GM21576 (cell line): ENCODE measurements around the gene ZBTB1.
"Not testable (repeated sequence)": the region's sequence is repeated elsewhere in the genome, so short reads cannot be mapped to it uniquely, and the experiment has no call there.

Source experiments
- ATAC-seq: cut with Tn5 transposase; IDR thresholded peaks from one replicate; pipeline ENCODE4 v1.9.1; 2021; ENCODE audit warnings: mild to moderate bottlenecking, moderate library complexity; ENCODE audit not compliant: unreplicated experiment

The ZBTB1 gene

GRCh38 chr14:64496764-64497163, 7.8 kb upstream of the ZBTB1 start:
- no peak for ATAC-seq

- ATAC-seq = no peak
Observed at GRCh38 chr14:64500088-64500487, 4.5 kb upstream of the ZBTB1 start.

- ATAC-seq = no peak
Observed at GRCh38 chr14:64501411-64502171, 3.0 kb upstream of the ZBTB1 start.

- no peak for ATAC-seq
Observed at GRCh38 chr14:64502456-64502855, 2.1 kb upstream of the ZBTB1 start.

GRCh38 chr14:64502887-64503433, 1.6 kb upstream of the ZBTB1 start:
- ATAC-seq = peak; percentile 2

GRCh38 chr14:64503434-64504309, 898 bp upstream of the ZBTB1 start, which contains the start of gene ZBTB25:
Gene ZBTB25, minus strand, starts transcription at chr14:64503838. Its CDS starts 13,305 bp downstream, at chr14:64490533.
- peak; percentile 51 for ATAC-seq

- peak; percentile 25 for ATAC-seq
Observed at GRCh38 chr14:64504897-64505794, 576 bp downstream of the ZBTB1 start.

GRCh38 chr14:64506721-64507120, 2.2 kb downstream of the ZBTB1 start:
- no peak for ATAC-seq

GRCh38 chr14:64507376-64508156, 3.0 kb downstream of the ZBTB1 start:
- ATAC-seq = no peak

- ATAC-seq = no peak
Observed at GRCh38 chr14:64508215-64508776, 3.7 kb downstream of the ZBTB1 start.

- no peak for ATAC-seq
Observed at GRCh38 chr14:64509036-64509435, 4.5 kb downstream of the ZBTB1 start.

- no peak for ATAC-seq
Observed at GRCh38 chr14:64510825-64511671, 6.5 kb downstream of the ZBTB1 start.

GRCh38 chr14:64513271-64513670, 8.7 kb downstream of the ZBTB1 start:
- no peak for ATAC-seq

GRCh38 chr14:64515053-64515452, 10.5 kb downstream of the ZBTB1 start:
- ATAC-seq = no peak

- no peak for ATAC-seq
Observed at GRCh38 chr14:64516969-64517368, 12.4 kb downstream of the ZBTB1 start.

- ATAC-seq = not testable (repeated sequence)
Observed at GRCh38 chr14:64517667-64518066, 13.1 kb downstream of the ZBTB1 start.

- no peak for ATAC-seq
Observed at GRCh38 chr14:64518229-64518628, 13.7 kb downstream of the ZBTB1 start.

- no peak for ATAC-seq
Observed at GRCh38 chr14:64520699-64521098, 16.1 kb downstream of the ZBTB1 start.
